ENCODE measurements around the gene KRT222. TPM values are rescaled to one million over a fixed set of nuclear protein-coding genes. Genes with fewer than 3 reads are reported as not detected.

Gene KRT222
- total and polyA plus RNA-seq, 2 of the 13 experiments (the other 11 are each of a cell fraction or from before 2014, with no cell fraction given), result not detected

GRCh38 chr17:40615068-40615840 is 49.7 kb downstream of the KRT222 start (continued):
- no peak for TF ChIP-seq ZBTB40 (IDR thresholded peaks at IDR 0.05)
- TF ChIP-seq ZBTB40 (CRISPR knock-in tag; IDR thresholded peaks at IDR 0.05), result no peak
- TF ChIP-seq ZNF263 (CRISPR knock-in tag; IDR thresholded peaks at IDR 0.05), result peak; percentile 63; the same call in 1 of the 2 replicates
- TF ChIP-seq ARNT2 (CRISPR knock-in tag; IDR thresholded peaks at IDR 0.05; ENCODE audit: low read depth), result no peak
- TF ChIP-seq ARID5B (CRISPR knock-in tag; IDR thresholded peaks at IDR 0.05), result peak; percentile 37; the same call in 1 of the 2 replicates
- no peak for TF ChIP-seq CC2D1A (CRISPR knock-in tag; IDR thresholded peaks at IDR 0.05)
- TF ChIP-seq ZMYM3 (CRISPR knock-in tag; IDR thresholded peaks at IDR 0.05), result no peak
- TF ChIP-seq PITX1 (CRISPR knock-in tag; IDR thresholded peaks at IDR 0.05), result peak; percentile 94
- no peak for TF ChIP-seq TP53 (CRISPR knock-in tag; conservative IDR thresholded peaks at IDR 0.05)
- TF ChIP-seq ZBTB46 (CRISPR knock-in tag; IDR thresholded peaks at IDR 0.05; ENCODE audit: borderline replicate concordance), result no peak
- TF ChIP-seq LCORL (IDR thresholded peaks at IDR 0.05), result no peak
- 0 out of 2 replicates have a peak, but pooled peaks have one; percentile 37 for TF ChIP-seq LCORL (CRISPR knock-in tag; IDR thresholded peaks at IDR 0.05)
- no peak for TF ChIP-seq RFX3 (CRISPR knock-in tag; IDR thresholded peaks at IDR 0.05)
- TF ChIP-seq NCOR1 (IDR thresholded peaks at IDR 0.05; ENCODE audit: borderline replicate concordance, low read length), result no peak
- TF ChIP-seq SNRNP70 (IDR thresholded peaks at IDR 0.05; ENCODE audit: low read depth, low read length), result no peak
- TF ChIP-seq RAD21 (CRISPR knock-in tag; IDR thresholded peaks at IDR 0.05), result peak; percentile 95

Measured in HepG2 (cell line).